Astrocyte (in vitro differentiated cells and primary cell): ENCODE results near the gene RAB14.

Experiments
- CTCF ChIP-seq: IDR thresholded peaks from 2 replicates; pipeline ENCODE4 v1.5.1; 2011; ENCODE audit warnings: low read depth, mild to moderate bottlenecking, inconsistent platforms, low read length, moderate library complexity; ENCODE audit not compliant: insufficient read depth
- EZH2 ChIP-seq: IDR thresholded peaks from 2 replicates; pipeline ENCODE4 v1.6.1; 2012; ENCODE audit warnings: mild to moderate bottlenecking, low read length, inconsistent platforms; ENCODE audit not compliant: insufficient read depth

DNA sequence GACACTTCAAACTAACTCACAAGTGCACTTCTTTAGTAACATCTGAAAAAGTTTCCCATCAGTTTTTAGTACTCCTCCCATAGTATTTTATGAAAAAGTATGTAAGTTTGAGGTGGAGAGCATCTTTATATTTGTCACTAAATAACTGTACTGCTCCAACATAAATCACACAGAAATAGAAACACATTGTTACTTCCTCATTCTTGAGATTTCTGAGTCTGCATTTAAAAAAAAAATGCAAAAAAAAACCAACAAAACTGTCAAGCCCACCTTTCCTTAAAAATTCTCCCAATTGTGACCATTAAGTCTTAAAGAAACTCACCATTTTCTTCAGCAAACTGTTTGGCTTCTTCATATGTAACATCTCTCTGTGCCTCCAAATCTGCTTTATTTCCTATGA, 18.7 kb downstream of the RAB14 start:
- TF ChIP-seq CTCF (no peak), EZH2 (no peak)
